Nephron (organoid): ENCODE results near the gene RXRA.

Experiments
- H3K27ac Mint-ChIP-seq, 3 experiments: 2 replicates each; pipeline ENCODE4 v1.8.0; 2020; ENCODE audit warnings: mixed read lengths in 3 of 3, mild to moderate bottlenecking in 2 of 3, moderate library complexity in 1 of 3
- H3K27me3 Mint-ChIP-seq: 2 replicates; pipeline ENCODE4 v1.8.0; 2021; ENCODE audit warnings: low read depth, mild to moderate bottlenecking, moderate library complexity, mixed read lengths
- H3K36me3 Mint-ChIP-seq: 2 replicates; pipeline ENCODE4 v1.8.0; 2020; ENCODE audit warnings: low read depth, mixed read lengths
- H3K4me1 Mint-ChIP-seq: 2 replicates; pipeline ENCODE4 v1.8.0; 2020; ENCODE audit warnings: mixed read lengths
- H3K4me3 Mint-ChIP-seq, 3 experiments: 2 replicates each; pipeline ENCODE4 v1.8.0; 2020; ENCODE audit warnings: mild to moderate bottlenecking in 3 of 3, mixed read lengths in 3 of 3, moderate library complexity in 2 of 3
- H3K9me3 Mint-ChIP-seq: 2 replicates; pipeline ENCODE4 v1.8.0; 2020; ENCODE audit warnings: mixed read lengths
- CTCF ChIP-seq, 3 experiments: fragments of 200-600 bp; sonication (generic); IDR thresholded peaks; one replicate each; pipeline ENCODE4 v1.5.0; 2021; ENCODE audit warnings: antibody characterized with exemption in 3 of 3; ENCODE audit not compliant: unreplicated experiment in 3 of 3

RXRA gene

GRCh38 chr9:134370213-134370492 lies 43.9 kb downstream of the RXRA start:
- no peak for TF ChIP-seq CTCF (IDR thresholded peaks at IDR 0.05; ENCODE audit: unreplicated experiment in 3 of 3)
- no peaks in the 10 kb centered on the region for H3K9me3 Mint-ChIP-seq
- H3K27me3 Mint-ChIP-seq, result no peaks in the 10 kb centered on the region
- H3K4me1 Mint-ChIP-seq, result peaks cover 46% of the 10 kb centered on the region
- peak overlapping the region in 2 of 3 experiments; percentile 29 to 45 for H3K27ac Mint-ChIP-seq
- no peaks in the 10 kb centered on the region for H3K36me3 Mint-ChIP-seq
- peak overlapping the region in 1 of 3 experiments; percentile 47 for H3K4me3 Mint-ChIP-seq

DNA sequence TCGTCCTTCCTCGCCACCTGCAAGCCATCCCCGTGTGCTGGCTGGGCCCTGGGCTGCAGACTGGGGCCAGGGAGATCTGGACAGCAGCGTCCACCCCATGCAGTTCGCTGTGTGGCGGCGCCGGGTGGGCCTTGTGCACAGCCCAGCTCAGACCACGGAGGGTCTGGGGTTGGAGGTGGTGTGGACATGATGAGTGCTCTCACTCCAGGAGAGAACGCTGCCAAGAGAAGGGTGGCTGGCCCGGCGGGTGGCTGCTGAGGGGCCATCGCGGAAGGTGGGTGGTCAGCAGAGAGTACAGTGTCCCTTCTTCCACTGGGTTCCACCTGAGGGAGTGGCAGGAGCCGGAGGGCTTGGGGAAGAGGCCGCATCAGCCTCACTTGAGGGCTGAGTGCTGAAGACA lies 44.4 kb downstream of the RXRA start:
- Mint-ChIP-seq H3K36me3 (no peaks in the 10 kb centered on the region), H3K27me3 (no peaks in the 10 kb centered on the region), H3K27ac (peak overlapping the region in 2 of 3 experiments; percentile 29 to 45), H3K4me1 (peaks cover 46% of the 10 kb centered on the region), H3K4me3 (no peak overlapping the region), H3K9me3 (no peaks in the 10 kb centered on the region)
- no peak for TF ChIP-seq CTCF (IDR thresholded peaks at IDR 0.05; ENCODE audit: unreplicated experiment in 3 of 3)

GRCh38 chr9:134371731-134372130 lies 45.5 kb downstream of the RXRA start:
- Mint-ChIP-seq H3K36me3 (no peaks in the 10 kb centered on the region), H3K27ac (no peak overlapping the region), H3K9me3 (no peaks in the 10 kb centered on the region), H3K4me3 (no peak overlapping the region), H3K27me3 (no peaks in the 10 kb centered on the region), H3K4me1 (peaks cover 48% of the 10 kb centered on the region)
- no peak for TF ChIP-seq CTCF (IDR thresholded peaks at IDR 0.05; ENCODE audit: unreplicated experiment in 3 of 3)

GRCh38 chr9:134372581-134373267 lies 46.5 kb downstream of the RXRA start:
- no peaks in the 10 kb centered on the region for H3K36me3 Mint-ChIP-seq
- H3K9me3 Mint-ChIP-seq, result no peaks in the 10 kb centered on the region
- peaks cover 47% of the 10 kb centered on the region for H3K4me1 Mint-ChIP-seq
- H3K4me3 Mint-ChIP-seq, result no peak overlapping the region
- H3K27ac Mint-ChIP-seq, result no peak overlapping the region
- no peaks in the 10 kb centered on the region for H3K27me3 Mint-ChIP-seq
- no peak for TF ChIP-seq CTCF (IDR thresholded peaks at IDR 0.05; ENCODE audit: unreplicated experiment in 3 of 3)

- H3K27ac Mint-ChIP-seq, result no peak overlapping the region
These were observed 47.0 kb downstream of the RXRA start for GRCh38 chr9:134373269-134373668.

More at GRCh38 chr9:134373269-134373668, 47.0 kb downstream of the RXRA start:
- Mint-ChIP-seq H3K4me3 (no peak overlapping the region), H3K4me1 (peaks cover 46% of the 10 kb centered on the region), H3K9me3 (no peaks in the 10 kb centered on the region), H3K36me3 (no peaks in the 10 kb centered on the region), H3K27me3 (no peaks in the 10 kb centered on the region)
- TF ChIP-seq CTCF (IDR thresholded peaks at IDR 0.05; ENCODE audit: unreplicated experiment in 3 of 3), result no peak
